DOHH2 (cell line): ENCODE results near the gene NCKAP5.

Experiments used
- H3F3A ChIP-seq: fragments of 200-600 bp; sonication (generic), shearing (Covaris generic); 2 replicates; pipeline ENCODE4 v1.6.0; 2016; ENCODE audit warnings: antibody characterized with exemption, mild to moderate bottlenecking; ENCODE audit not compliant: control insufficient read depth, insufficient read depth
- H3K27ac ChIP-seq: fragments of 200-600 bp; sonication (generic); 2 replicates; pipeline ENCODE4 v1.5.1; 2014; ENCODE audit warnings: low read depth, mild to moderate bottlenecking, low read length, moderate library complexity
- H3K27me3 ChIP-seq: fragments of 200-600 bp; sonication (generic); 2 replicates; pipeline ENCODE4 v1.6.1; 2014; ENCODE audit warnings: mild to moderate bottlenecking, low read length, mixed read lengths; ENCODE audit not compliant: control insufficient read depth
- H3K36me3 ChIP-seq: fragments of 200-600 bp; sonication (generic); 2 replicates; pipeline ENCODE4 v1.6.1; 2014; ENCODE audit warnings: mild to moderate bottlenecking, low read length, moderate library complexity, mixed read lengths; ENCODE audit not compliant: control insufficient read depth
- H3K4me1 ChIP-seq: fragments of 200-600 bp; sonication (generic); 2 replicates; pipeline ENCODE4 v1.6.1; 2014; ENCODE audit warnings: mild to moderate bottlenecking, low read length, mixed read lengths; ENCODE audit not compliant: control insufficient read depth
- H3K4me2 ChIP-seq: fragments of 200-600 bp; sonication (generic); 2 replicates; pipeline ENCODE4 v1.6.0; 2014; ENCODE audit warnings: mild to moderate bottlenecking, low read length, moderate library complexity
- H3K4me3 ChIP-seq: fragments of 200-600 bp; sonication (generic); 2 replicates; pipeline ENCODE4 v1.5.1; 2014; ENCODE audit warnings: mild to moderate bottlenecking, low read length, mixed read lengths
- H3K79me2 ChIP-seq: fragments of 200-600 bp; sonication (generic); 2 replicates; pipeline ENCODE4 v1.6.1; 2014; ENCODE audit warnings: mild to moderate bottlenecking, low read length, mixed read lengths; ENCODE audit not compliant: control insufficient read depth
- H3K9me2 ChIP-seq: fragments of 200-600 bp; sonication (generic); replicated peaks from 2 replicates; pipeline ENCODE4 v1.6.1; 2014; ENCODE audit warnings: mild to moderate bottlenecking, low read length, mixed read lengths; ENCODE audit not compliant: control insufficient read depth
- H3K9me3 ChIP-seq: fragments of 200-600 bp; sonication (generic); 2 replicates; pipeline ENCODE4 v1.6.1; 2014; ENCODE audit warnings: antibody characterized with exemption, low read length, mixed read lengths; ENCODE audit not compliant: control insufficient read depth, insufficient read depth
- H4K20me1 ChIP-seq: fragments of 200-600 bp; sonication (generic); 2 replicates; pipeline ENCODE4 v1.6.0; 2014; ENCODE audit warnings: low read depth, mild to moderate bottlenecking, antibody characterized with exemption, low read length, moderate library complexity; ENCODE audit not compliant: control insufficient read depth, insufficient read depth
- EZH2phosphoT487 ChIP-seq: fragments of 200-600 bp; sonication (generic); IDR thresholded peaks from 2 replicates; pipeline ENCODE4 v1.6.1; 2017; ENCODE audit warnings: borderline replicate concordance, mild to moderate bottlenecking, antibody characterized with exemption, low read length, moderate library complexity, mixed read lengths
- TF ChIP-seq, protein P1 (sequence below): fragments of 200-600 bp; sonication (generic); IDR thresholded peaks from one replicate; pipeline ENCODE4 v1.5.1; 2014; ENCODE audit warnings: antibody characterized with exemption, mild to moderate bottlenecking, low read depth, low read length; ENCODE audit not compliant: poor library complexity, severe bottlenecking

Gene NCKAP5

DNA sequence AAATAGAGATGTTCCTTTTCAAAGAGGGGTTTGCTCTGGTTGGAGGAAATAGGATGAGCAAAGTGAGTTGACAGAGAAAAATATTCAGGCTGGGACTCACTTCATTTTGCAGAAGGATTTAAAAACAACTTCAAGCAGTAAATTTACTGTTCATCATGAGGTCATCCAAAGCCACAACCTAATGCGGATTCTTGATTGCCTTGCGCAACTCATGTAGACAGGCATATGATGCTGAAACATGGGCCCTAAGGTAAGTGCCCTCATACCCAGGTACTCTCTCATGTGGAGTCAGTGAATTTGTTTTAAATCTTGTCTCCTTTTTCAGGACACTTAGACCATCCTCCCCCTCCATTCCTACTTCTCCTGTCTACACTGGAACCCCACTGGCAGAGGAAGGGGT lies 846.3 kb downstream of the NCKAP5 start:
- Histone ChIP-seq H3K4me1 (no peaks in the 10 kb centered on the region), H3K9me3 (no peaks in the 10 kb centered on the region), H3K4me2 (no peak overlapping the region), H3K27ac (no peak overlapping the region), H3K4me3 (no peak overlapping the region), H3K79me2 (no peaks in the 10 kb centered on the region), H3K36me3 (no peaks in the 10 kb centered on the region), H3K9me2 (no peaks in the 10 kb centered on the region), H4K20me1 (no peaks in the 10 kb centered on the region), H3K27me3 (no peaks in the 10 kb centered on the region), H3F3A (no peaks in the 10 kb centered on the region)
- TF ChIP-seq, protein P1, sequence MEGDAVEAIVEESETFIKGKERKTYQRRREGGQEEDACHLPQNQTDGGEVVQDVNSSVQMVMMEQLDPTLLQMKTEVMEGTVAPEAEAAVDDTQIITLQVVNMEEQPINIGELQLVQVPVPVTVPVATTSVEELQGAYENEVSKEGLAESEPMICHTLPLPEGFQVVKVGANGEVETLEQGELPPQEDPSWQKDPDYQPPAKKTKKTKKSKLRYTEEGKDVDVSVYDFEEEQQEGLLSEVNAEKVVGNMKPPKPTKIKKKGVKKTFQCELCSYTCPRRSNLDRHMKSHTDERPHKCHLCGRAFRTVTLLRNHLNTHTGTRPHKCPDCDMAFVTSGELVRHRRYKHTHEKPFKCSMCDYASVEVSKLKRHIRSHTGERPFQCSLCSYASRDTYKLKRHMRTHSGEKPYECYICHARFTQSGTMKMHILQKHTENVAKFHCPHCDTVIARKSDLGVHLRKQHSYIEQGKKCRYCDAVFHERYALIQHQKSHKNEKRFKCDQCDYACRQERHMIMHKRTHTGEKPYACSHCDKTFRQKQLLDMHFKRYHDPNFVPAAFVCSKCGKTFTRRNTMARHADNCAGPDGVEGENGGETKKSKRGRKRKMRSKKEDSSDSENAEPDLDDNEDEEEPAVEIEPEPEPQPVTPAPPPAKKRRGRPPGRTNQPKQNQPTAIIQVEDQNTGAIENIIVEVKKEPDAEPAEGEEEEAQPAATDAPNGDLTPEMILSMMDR, result no peak
- no peak for TF ChIP-seq EZH2phosphoT487

DNA sequence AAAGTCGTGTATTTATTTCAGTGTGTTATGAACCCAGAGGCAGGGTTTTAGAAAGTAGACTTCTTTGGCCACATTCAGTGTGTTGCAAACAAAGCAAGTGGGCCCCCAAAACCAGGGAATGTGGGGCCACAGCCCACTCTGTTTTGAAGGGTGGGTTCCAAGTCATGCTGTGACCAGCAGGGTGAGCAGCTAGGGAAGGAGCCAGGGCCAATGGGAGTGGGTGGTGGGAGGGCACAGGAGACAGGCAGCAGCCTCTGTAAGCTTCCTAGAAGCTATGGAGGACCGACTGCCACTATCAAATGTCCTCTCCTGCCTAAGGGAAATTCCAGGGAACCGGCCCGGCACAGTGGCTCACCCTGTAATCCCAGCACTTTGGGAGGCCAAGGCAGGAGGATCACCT lies 847.9 kb downstream of the NCKAP5 start:
- Histone ChIP-seq H3K4me1 (no peaks in the 10 kb centered on the region), H3K27ac (no peak overlapping the region), H3K4me3 (no peak overlapping the region), H4K20me1 (no peaks in the 10 kb centered on the region), H3K27me3 (no peaks in the 10 kb centered on the region), H3K36me3 (no peaks in the 10 kb centered on the region), H3K9me2 (no peaks in the 10 kb centered on the region), H3K9me3 (no peaks in the 10 kb centered on the region), H3K4me2 (no peak overlapping the region), H3K79me2 (no peaks in the 10 kb centered on the region), H3F3A (no peaks in the 10 kb centered on the region)
- TF ChIP-seq EZH2phosphoT487, result no peak
- TF ChIP-seq, protein P1, result no peak

DNA sequence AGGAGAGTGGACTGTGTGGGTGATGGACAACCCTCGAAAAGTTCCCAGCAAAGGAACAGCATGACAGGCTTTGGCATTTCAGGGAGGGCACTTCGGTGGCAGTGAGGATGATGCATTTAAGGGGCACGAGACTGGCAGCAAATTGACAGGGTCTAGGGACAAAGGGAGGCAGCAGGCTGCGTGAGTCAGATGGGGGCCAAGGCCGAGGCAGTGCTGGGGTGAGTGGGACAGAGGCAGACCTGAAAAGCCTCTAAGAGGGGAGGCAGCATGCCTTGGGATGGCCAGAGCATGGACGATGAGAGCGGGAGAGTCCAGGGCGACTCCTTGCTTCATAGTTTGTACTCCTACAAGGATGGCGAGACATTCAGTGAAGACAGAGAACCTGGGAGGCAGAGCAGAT lies 848.8 kb downstream of the NCKAP5 start:
- Histone ChIP-seq H3K4me2 (no peak overlapping the region), H3F3A (no peaks in the 10 kb centered on the region), H3K79me2 (no peaks in the 10 kb centered on the region), H3K27me3 (no peaks in the 10 kb centered on the region), H3K36me3 (no peaks in the 10 kb centered on the region), H4K20me1 (no peaks in the 10 kb centered on the region), H3K9me2 (no peaks in the 10 kb centered on the region), H3K4me3 (no peak overlapping the region), H3K4me1 (no peaks in the 10 kb centered on the region), H3K27ac (no peak overlapping the region), H3K9me3 (no peaks in the 10 kb centered on the region)
- TF ChIP-seq EZH2phosphoT487, result no peak
- TF ChIP-seq, protein P1, result no peak

DNA sequence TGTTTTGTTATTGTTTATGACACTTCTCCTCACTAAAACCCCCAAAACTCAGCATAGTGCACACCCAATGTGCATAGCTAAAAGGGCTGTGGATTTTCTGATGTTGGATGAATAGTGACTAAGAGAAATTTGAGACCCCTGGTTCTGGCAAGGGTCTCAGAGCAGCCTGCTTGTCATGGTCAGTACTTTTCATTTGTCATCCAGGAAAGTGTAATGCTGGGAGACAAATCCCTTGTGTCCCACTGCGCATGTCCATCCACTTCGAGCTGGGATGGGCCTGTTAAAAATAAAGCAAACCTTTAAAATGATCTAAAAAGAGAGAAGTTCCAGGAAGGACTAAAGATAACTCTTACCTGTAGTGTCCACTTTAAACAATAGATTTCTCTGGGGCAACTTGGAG lies 851.3 kb downstream of the NCKAP5 start:
- no peaks in the 10 kb centered on the region for H3K9me2 ChIP-seq
- H3K27me3 ChIP-seq, result no peaks in the 10 kb centered on the region

More for the DNA sequence above, 851.3 kb downstream of the NCKAP5 start:
- no peaks in the 10 kb centered on the region for H3F3A ChIP-seq
- no peaks in the 10 kb centered on the region for H3K4me1 ChIP-seq
- H4K20me1 ChIP-seq, result no peaks in the 10 kb centered on the region
- H3K4me3 ChIP-seq, result no peak overlapping the region
- H3K27ac ChIP-seq, result no peak overlapping the region
- no peaks in the 10 kb centered on the region for H3K9me3 ChIP-seq
- no peak overlapping the region for H3K4me2 ChIP-seq
- TF ChIP-seq, protein P1, result no peak
- TF ChIP-seq EZH2phosphoT487, result no peak
- no peaks in the 10 kb centered on the region for H3K79me2 ChIP-seq
- H3K36me3 ChIP-seq, result no peaks in the 10 kb centered on the region
